SK-N-SH (cell line): ENCODE results near the gene EFCAB13. TPM values are rescaled to one million over a fixed set of nuclear protein-coding genes. Genes with fewer than 3 reads are reported as not detected.
"Not testable (repeated sequence)": the region's sequence is repeated elsewhere in the genome, so short reads cannot be mapped to it uniquely, and the experiment has no call there.

Source experiments
- CTCF ChIA-PET: fragments of 300-600, 350-600 bp; formaldehyde crosslinking; extraction: SDS; loops from one replicate; lab custom pipeline; 2021; lab: Yijun Ruan, JAX
- POLR2A ChIA-PET: fragments of 350-600 bp; sonication (Branson Sonifier 250); formaldehyde crosslinking; extraction: SDS; loops from one replicate; lab custom pipeline; 2020; ENCODE audit warnings: antibody characterized with exemption, inconsistent platforms; lab: Yijun Ruan, JAX
- DNase-seq: peaks from one replicate; pipeline ENCODE4 v3.0.0; 2012
- H2AFZ ChIP-seq: fragments of 200-600 bp; sonication (generic); 2 replicates; pipeline ENCODE4 v1.8.1; 2016; ENCODE audit warnings: antibody characterized with exemption, mild to moderate bottlenecking, low read depth
- H3F3A ChIP-seq: fragments of 200-600 bp; sonication (generic); replicated peaks from 2 replicates; pipeline ENCODE3; 2016; ENCODE audit warnings: antibody characterized with exemption, mild to moderate bottlenecking; ENCODE audit not compliant: insufficient read depth
- H3K27ac ChIP-seq, 2 experiments: fragments of 200-500 bp in 1 of 2; fragments of 200-600 bp in 1 of 2; sonication (Bioruptor generic) in 1 of 2; sonication (generic), shearing (Covaris generic) in 1 of 2; 2 replicates each; pipeline versions ENCODE4 v1.5.1 to v1.6.1; 2014 to 2016; ENCODE audit warnings: low read depth in 2 of 2, inconsistent platforms in 1 of 2, low read length in 1 of 2, mild to moderate bottlenecking in 1 of 2, mixed read lengths in 1 of 2
- H3K27me3 ChIP-seq: fragments of 200-600 bp; sonication (generic), shearing (Covaris generic); 2 replicates; pipeline ENCODE4 v1.6.1; 2016; ENCODE audit warnings: mixed run types; ENCODE audit not compliant: insufficient read depth
- H3K36me3 ChIP-seq, 2 experiments: fragments of 200-500 bp in 1 of 2; fragments of 200-600 bp in 1 of 2; sonication (Bioruptor generic) in 1 of 2; sonication (generic) in 1 of 2; replicated peaks in 1 of 2; 2 replicates each; pipeline versions ENCODE3 to v1.5.1; 2014 to 2016; ENCODE audit warnings: low read length in 1 of 2, mild to moderate bottlenecking in 1 of 2; ENCODE audit not compliant: insufficient read depth in 2 of 2, control insufficient read depth in 1 of 2
- H3K4me1 ChIP-seq, 2 experiments: fragments of 200-500 bp in 1 of 2; fragments of 200-600 bp in 1 of 2; sonication (Bioruptor generic) in 1 of 2; sonication (generic), shearing (Covaris generic) in 1 of 2; 2 replicates each; pipeline versions ENCODE4 v1.5.1 to v1.6.1; 2014 to 2016; ENCODE audit warnings: low read depth in 1 of 2, low read length in 1 of 2, mixed run types in 1 of 2; ENCODE audit not compliant: insufficient read depth in 2 of 2, control insufficient read depth in 1 of 2
- H3K4me2 ChIP-seq: fragments of 200-600 bp; sonication (generic), shearing (Covaris generic); 2 replicates; pipeline ENCODE4 v1.6.1; 2017; ENCODE audit warnings: mixed run types
- H3K4me3 ChIP-seq, 2 experiments: fragments of 200-500 bp in 1 of 2; fragments of 200-600 bp in 1 of 2; sonication (Bioruptor generic) in 1 of 2; sonication (generic), shearing (Covaris generic) in 1 of 2; 2 replicates each; pipeline versions ENCODE4 v1.5.1 to v1.8.1; 2014 to 2016; ENCODE audit warnings: low read depth in 2 of 2, inconsistent platforms in 1 of 2, low read length in 1 of 2, mild to moderate bottlenecking in 1 of 2, mixed read lengths in 1 of 2, moderate library complexity in 1 of 2
- H3K79me2 ChIP-seq: fragments of 200-600 bp; sonication (generic); 2 replicates; pipeline ENCODE4 v1.8.1; 2017; ENCODE audit warnings: mild to moderate bottlenecking; ENCODE audit not compliant: insufficient read depth
- H3K9ac ChIP-seq: fragments of 200-600 bp; sonication (generic); 2 replicates; pipeline ENCODE4 v1.6.1; 2017; ENCODE audit warnings: mixed run types
- H3K9me2 ChIP-seq: fragments of 200-600 bp; sonication (generic); 2 replicates; pipeline ENCODE4 v1.6.1; 2017; ENCODE audit warnings: mixed run types
- H3K9me3 ChIP-seq: fragments of 200-600 bp; sonication (generic); 2 replicates; pipeline ENCODE4 v1.6.1; 2017; ENCODE audit warnings: mixed run types, mild to moderate bottlenecking, moderate library complexity
- H4K20me1 ChIP-seq: fragments of 200-600 bp; sonication (generic); 2 replicates; pipeline ENCODE4 v1.6.1; 2017; ENCODE audit warnings: mild to moderate bottlenecking, mixed run types; ENCODE audit not compliant: insufficient read depth
- FOSL2 ChIP-seq: IDR thresholded peaks from 2 replicates; pipeline ENCODE4 v1.4.0; 2012; ENCODE audit warnings: low read depth, mild to moderate bottlenecking, moderate library complexity, borderline replicate concordance
- FOXJ3 ChIP-seq: sonication (generic); formaldehyde crosslinking; IDR thresholded peaks from 2 replicates; pipeline ENCODE4 v1.5.1; 2020; ENCODE audit warnings: mild to moderate bottlenecking, missing genetic modification reagents
- GABPA ChIP-seq: IDR thresholded peaks from 2 replicates; pipeline ENCODE4 v1.4.0; 2012; ENCODE audit warnings: low read depth, mild to moderate bottlenecking
- IRF3 ChIP-seq: fragments of 150-350 bp; IDR thresholded peaks from 2 replicates; pipeline ENCODE4 v1.6.1; 2016; ENCODE audit warnings: mild to moderate bottlenecking, low read depth, low read length
- MEF2A ChIP-seq: IDR thresholded peaks from 2 replicates; pipeline ENCODE4 v1.4.0; 2012; ENCODE audit warnings: low read depth, borderline replicate concordance
- NRF1 ChIP-seq: IDR thresholded peaks from 2 replicates; pipeline ENCODE4 v1.6.1; 2012; ENCODE audit warnings: low read depth, mild to moderate bottlenecking, low read length
- POLR2AphosphoS5 ChIP-seq: IDR thresholded peaks from 2 replicates; pipeline ENCODE4 v1.6.1; 2012; ENCODE audit warnings: low read depth, low read length
- RCOR1 ChIP-seq: fragments of 150-350 bp; IDR thresholded peaks from 2 replicates; pipeline ENCODE4 v1.6.1; 2017; ENCODE audit warnings: antibody characterized with exemption, low read length
- REST ChIP-seq: IDR thresholded peaks from 2 replicates; pipeline ENCODE4 v1.6.1; 2012; ENCODE audit warnings: mild to moderate bottlenecking, low read depth, low read length, moderate library complexity
- RXRA ChIP-seq: IDR thresholded peaks from 2 replicates; pipeline ENCODE4 v1.4.0; 2012; ENCODE audit warnings: low read depth, mild to moderate bottlenecking, borderline replicate concordance
- TEAD4 ChIP-seq: IDR thresholded peaks from 2 replicates; pipeline ENCODE4 v1.4.0; 2012; ENCODE audit warnings: mild to moderate bottlenecking, borderline replicate concordance; ENCODE audit not compliant: insufficient read depth
- YY1 ChIP-seq: IDR thresholded peaks from 2 replicates; pipeline ENCODE4 v1.4.0; 2012; ENCODE audit warnings: low read depth, mild to moderate bottlenecking
- ZBTB33 ChIP-seq: IDR thresholded peaks from 2 replicates; pipeline ENCODE4 v1.4.0; 2012; ENCODE audit warnings: low read depth, borderline replicate concordance
- WGBS: methylation state at CpG from one replicate; pipeline ENCODE4 v1.1.6; 2017; ENCODE audit warnings: low lambda C conversion rate; 5-methylcytosine and 5-hydroxymethylcytosine counted together
- polyA plus RNA-seq, 3 experiments: library from polyadenylated mRNA; depleted of rRNA; stranded (reverse); fragments of >200 nt; gene quantifications; 2 replicates each; pipeline ENCODE4 v1.2.3, GENCODE V29; 2012
- TF ChIP-seq, protein P1 (sequence below): IDR thresholded peaks from 2 replicates; pipeline ENCODE4 v1.4.0; 2012; ENCODE audit warnings: low read depth, borderline replicate concordance
- TF ChIP-seq, protein P2 (sequence below): fragments of 200-600 bp; sonication (generic); IDR thresholded peaks from 2 replicates; pipeline ENCODE4 v1.6.1; 2017; ENCODE audit warnings: antibody characterized with exemption, mild to moderate bottlenecking, moderate library complexity

The EFCAB13 gene
- polyA plus RNA-seq, 1 of the 3 experiments (the other 2 are of a cell fraction) = 0.16 TPM

GRCh38 chr17:47465165-47465564 is 141.4 kb downstream of the EFCAB13 start (continued):
- TF ChIP-seq NRF1 (no peak), YY1 (no peak), GABPA (no peak), FOXJ3 (no peak), FOSL2 (no peak), REST (no peak)
- TF ChIP-seq, protein P1, sequence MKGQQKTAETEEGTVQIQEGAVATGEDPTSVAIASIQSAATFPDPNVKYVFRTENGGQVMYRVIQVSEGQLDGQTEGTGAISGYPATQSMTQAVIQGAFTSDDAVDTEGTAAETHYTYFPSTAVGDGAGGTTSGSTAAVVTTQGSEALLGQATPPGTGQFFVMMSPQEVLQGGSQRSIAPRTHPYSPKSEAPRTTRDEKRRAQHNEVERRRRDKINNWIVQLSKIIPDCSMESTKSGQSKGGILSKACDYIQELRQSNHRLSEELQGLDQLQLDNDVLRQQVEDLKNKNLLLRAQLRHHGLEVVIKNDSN = no peak

- DNase-seq, POLR2A ChIA-PET: not testable (repeated sequence)
- CTCF ChIA-PET = interaction anchor here (1.1 kb wide), 1 partner anchor 149 kb away, joined by 3 read pairs; no protein-coding TSS in a partner anchor
Observed at GRCh38 chr17:47466976-47467375, 143.2 kb downstream of the EFCAB13 start.

DNA sequence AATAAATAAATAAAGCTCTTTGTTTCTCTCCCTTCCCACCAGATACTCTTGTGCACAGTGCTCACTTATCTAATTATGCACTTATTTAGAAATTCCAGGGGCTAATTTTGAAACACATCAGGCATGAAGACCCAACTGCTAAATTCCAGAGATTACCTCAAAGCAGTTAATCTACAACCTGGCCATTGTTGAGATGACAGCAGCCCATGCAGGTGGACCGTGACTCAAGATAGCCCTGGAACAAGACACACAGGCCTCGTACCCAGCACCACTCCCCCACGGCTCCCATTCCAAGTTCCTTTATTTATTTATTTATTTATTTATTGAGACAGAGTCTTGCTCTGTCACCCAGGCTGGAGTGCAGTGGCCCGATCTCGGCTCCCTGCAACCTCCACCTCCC is 147.1 kb downstream of the EFCAB13 start:
- DNase-seq = no peak
- TF ChIP-seq, protein P2, sequence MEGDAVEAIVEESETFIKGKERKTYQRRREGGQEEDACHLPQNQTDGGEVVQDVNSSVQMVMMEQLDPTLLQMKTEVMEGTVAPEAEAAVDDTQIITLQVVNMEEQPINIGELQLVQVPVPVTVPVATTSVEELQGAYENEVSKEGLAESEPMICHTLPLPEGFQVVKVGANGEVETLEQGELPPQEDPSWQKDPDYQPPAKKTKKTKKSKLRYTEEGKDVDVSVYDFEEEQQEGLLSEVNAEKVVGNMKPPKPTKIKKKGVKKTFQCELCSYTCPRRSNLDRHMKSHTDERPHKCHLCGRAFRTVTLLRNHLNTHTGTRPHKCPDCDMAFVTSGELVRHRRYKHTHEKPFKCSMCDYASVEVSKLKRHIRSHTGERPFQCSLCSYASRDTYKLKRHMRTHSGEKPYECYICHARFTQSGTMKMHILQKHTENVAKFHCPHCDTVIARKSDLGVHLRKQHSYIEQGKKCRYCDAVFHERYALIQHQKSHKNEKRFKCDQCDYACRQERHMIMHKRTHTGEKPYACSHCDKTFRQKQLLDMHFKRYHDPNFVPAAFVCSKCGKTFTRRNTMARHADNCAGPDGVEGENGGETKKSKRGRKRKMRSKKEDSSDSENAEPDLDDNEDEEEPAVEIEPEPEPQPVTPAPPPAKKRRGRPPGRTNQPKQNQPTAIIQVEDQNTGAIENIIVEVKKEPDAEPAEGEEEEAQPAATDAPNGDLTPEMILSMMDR = no peak
- TF ChIP-seq TEAD4 (no peak), MEF2A (no peak), FOSL2 (no peak), RCOR1 (no peak), POLR2AphosphoS5 (no peak), IRF3 (no peak), RXRA (no peak), ZBTB33 (no peak)
- TF ChIP-seq, protein P1 = no peak

More at GRCh38 chr17:47466976-47467375, 143.2 kb downstream of the EFCAB13 start:
- H2AFZ ChIP-seq, H3K4me2 ChIP-seq, H3K9me3 ChIP-seq, H3F3A ChIP-seq, H3K9ac ChIP-seq, H3K4me3 ChIP-seq, H3K9me2 ChIP-seq, H4K20me1 ChIP-seq, H3K4me1 ChIP-seq, H3K79me2 ChIP-seq, H3K27ac ChIP-seq, H3K36me3 ChIP-seq, H3K27me3 ChIP-seq: not testable (repeated sequence)
- whole genome bisulfite sequencing = 83% methylated on average over 4 of the region's 4 CpGs

More for the DNA sequence above, 147.1 kb downstream of the EFCAB13 start:
- no peaks in the 10 kb centered on the region for H3K27me3 ChIP-seq
- H3K9me3 ChIP-seq = no peaks in the 10 kb centered on the region
- no peak overlapping the region for H3K27ac ChIP-seq
- 96% methylated on average over 5 of the region's 5 CpGs for WGBS
- H3K36me3 ChIP-seq = peaks cover 0 to 13% of the 10 kb centered on the region in 2 experiments
- ChIA-PET CTCF (interaction anchor here (1.0 to 1.3 kb wide), 2 partner anchors 134 to 145 kb away, joined by 3 to 5 read pairs; no protein-coding TSS in a partner anchor), POLR2A (no interaction called here)
- H3F3A ChIP-seq = no peaks in the 10 kb centered on the region
- H3K4me2 ChIP-seq = no peak overlapping the region
- no peaks in the 10 kb centered on the region for H3K9me2 ChIP-seq
- H3K4me1 ChIP-seq = no peaks in the 10 kb centered on the region
- no peak overlapping the region for H2AFZ ChIP-seq
- no peak overlapping the region for H3K9ac ChIP-seq
- no peak overlapping the region for H3K4me3 ChIP-seq
- H4K20me1 ChIP-seq = no peaks in the 10 kb centered on the region
- H3K79me2 ChIP-seq = no peaks in the 10 kb centered on the region
